HG03378 (cell line): ENCODE results near the gene BNIP3.
A peak's percentile ranks its signal among the peaks of the same experiment; 100 is the strongest.

Experiments used
- ATAC-seq: cut with Tn5 transposase; IDR thresholded peaks from one replicate; pipeline ENCODE4 v1.9.1; 2021; ENCODE audit warnings: mild to moderate bottlenecking, moderate library complexity; ENCODE audit not compliant: unreplicated experiment

The BNIP3 gene

DNA sequence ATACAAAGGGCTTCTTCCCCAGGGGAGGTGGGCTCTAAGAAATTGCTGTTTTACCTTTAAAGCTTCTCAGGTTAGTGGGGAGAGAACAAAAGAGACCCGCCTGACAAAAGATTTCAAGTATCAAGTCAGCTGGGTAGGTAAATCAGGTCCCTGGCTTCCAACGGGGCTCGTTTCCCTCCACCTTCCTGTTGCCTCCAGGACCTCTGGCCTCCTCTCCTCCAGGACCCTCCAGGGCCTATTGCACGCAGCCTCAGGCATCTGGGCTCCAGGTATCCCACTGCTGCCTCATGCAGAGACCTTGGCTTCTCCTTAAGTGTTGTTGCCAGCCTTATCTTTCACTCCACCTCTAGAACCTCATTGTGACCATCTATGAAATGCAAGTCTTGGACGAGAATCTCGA lies 2.9 kb downstream of the BNIP3 start:
- no peak for ATAC-seq

DNA sequence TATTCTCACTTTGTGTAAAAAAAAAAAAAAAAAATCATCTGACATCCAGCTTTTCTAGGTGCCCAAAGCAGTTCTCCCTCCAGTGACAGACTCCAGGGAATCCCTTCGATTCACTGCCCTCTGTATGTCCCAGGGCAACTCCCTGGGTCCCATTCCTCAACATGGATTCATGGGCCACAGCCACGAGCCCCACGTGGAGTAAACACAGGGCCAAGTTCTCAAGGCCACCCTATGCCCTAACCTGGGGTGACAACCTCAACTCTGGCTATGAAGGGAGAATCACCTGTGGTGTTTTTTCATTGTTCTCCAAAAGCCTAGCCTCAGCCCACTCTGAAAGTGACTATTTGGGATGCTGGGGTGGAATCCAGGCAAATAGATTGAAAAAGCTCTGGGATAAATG lies 3.4 kb downstream of the BNIP3 start:
- no peak for ATAC-seq

DNA sequence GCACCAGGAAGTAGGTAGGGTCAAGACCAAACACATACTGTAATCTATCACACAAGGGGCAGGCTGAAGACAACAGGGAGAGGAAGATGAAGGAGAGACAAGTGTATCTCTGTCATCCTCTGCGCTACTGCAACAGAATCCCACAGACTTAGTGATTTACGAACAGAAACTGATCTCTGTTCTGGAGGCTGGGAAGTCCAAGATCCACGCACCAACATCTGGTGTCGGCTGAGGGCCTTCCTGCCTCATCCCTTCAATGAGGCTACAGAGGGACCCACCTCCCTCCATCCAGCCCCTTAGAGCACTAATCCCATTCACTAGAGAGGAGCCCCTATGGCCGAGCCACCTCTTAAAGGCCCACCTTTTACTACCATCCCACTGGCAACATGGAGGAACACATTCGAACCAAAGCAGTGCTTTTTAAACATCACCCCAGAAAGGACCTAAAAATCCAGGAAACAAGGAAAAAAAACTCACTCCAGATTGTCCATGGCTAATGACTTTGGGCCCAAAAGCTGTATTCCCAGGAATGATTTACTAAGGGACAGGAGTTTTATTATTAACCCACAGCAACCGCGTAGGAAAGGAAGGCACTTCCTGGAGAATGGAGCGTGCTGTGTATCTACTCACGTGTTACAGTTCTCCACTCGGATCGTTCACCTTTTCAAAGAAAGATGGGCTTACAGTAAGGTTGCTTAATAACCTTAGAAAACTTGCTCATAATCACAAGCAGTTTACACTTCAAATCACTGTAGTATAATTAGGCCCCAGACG lies 4.2 kb downstream of the BNIP3 start:
- no peak for ATAC-seq

DNA sequence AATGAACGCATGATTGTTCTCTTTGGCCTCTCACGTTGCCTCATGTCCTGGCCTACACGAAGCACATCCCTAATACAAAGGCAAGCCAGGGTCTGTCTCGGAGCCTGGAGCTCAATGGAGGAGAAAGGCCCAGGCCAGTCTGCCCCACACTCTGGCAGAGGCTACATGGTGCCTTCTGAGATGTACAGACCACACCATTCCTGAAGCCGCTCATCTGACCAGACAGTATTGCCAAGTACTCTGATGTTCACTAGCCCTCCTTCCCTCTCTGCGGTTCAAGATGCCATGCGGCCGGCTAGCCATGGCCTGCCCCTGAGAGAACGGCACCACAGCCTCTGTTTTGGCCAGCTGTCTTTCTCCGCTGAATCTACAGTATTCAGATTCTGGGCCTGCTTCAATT lies 5.9 kb downstream of the BNIP3 start:
- no peak for ATAC-seq

DNA sequence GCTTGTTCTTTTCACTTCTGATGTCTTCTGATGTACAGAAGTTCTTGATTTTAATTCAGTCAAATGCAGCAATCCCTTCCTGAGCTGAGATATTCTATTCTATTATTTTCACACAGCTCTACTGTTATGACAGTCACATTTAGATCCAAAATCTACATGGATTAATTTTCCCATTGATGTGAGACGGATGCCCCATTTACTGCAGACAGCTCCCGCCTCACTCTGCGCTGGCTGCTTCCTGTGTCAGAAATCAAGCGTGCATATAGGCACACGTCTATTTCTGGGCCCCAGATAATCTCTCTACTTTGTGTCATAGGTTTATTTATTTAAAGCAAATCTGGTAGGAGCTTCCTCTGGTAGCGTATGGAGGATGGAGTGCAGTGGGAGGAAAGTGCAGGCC lies 6.7 kb downstream of the BNIP3 start:
- no peak for ATAC-seq

DNA sequence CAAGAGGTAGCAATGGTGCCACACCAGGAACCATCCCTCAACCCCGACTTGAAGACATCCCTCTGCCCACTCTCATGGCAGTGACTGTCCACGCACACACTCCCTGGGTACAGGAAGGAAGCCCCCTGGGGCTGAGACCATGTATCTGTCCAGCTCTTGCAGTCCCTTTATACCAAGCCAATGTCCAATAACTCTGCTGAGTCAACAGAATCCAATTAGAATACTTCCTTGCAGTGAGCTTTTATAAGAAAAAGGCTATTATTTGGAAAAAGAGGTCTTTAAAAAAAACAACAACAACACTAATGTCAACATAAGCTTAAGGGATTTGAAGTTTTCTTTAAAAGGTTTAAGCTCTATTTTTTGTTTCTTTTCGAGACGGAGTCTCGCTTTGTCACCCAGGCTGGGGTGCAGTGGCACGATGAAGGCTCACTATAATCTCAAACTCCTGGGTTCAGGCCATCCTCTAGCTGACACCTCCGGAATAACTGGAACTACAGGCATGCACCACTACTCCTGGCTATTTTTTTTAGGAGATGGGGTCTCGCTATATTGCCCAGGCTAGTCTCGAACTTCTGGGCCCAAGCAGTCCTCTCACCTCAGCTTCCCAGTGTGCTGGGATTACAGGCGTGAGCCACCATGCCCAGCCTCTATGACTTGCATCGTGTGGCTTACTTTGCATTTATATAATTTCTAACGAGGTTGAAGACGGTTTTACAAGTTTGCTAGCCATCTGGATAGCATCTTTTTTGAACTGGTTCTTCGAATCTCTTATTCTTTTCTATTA lies 7.5 kb downstream of the BNIP3 start:
- ATAC-seq = no peak

DNA sequence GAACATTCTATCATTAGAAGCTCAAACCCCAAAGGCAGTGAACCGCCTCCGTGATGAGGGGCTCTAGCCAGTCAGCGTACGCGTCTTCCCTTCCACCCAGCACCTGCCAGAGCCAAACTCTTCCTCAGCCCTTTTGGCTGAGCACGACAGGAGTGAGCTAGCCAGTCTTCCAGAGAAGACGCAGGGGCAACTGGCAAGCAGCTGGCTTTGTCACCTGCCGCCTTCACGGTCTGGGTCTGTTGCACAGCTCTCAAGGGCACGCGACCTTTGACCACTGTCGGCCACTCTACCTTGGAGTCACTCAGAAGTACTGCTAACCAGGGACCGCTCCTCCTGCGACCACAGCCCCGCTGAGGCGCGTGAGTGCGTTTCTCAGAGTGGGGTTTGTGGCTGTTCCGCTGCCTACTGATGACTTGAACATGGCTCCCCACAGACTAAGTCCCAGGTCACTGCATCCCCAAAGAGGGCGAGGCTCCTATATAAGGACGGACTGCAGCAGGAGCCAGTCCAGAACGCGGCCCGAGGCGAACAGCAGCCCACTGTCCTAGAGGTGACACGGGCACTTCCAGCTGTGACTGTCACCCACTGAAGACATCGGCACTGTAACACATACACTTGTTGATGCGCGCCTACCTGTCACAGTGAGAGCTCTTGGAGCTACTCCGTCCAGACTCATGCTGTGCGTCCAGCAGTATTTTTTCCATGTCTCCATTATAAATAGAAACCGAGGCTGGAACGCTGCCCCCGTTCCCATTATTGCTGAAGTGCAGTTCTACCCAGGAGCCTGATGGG lies 8.4 kb downstream of the BNIP3 start:
- ATAC-seq = no peak

DNA sequence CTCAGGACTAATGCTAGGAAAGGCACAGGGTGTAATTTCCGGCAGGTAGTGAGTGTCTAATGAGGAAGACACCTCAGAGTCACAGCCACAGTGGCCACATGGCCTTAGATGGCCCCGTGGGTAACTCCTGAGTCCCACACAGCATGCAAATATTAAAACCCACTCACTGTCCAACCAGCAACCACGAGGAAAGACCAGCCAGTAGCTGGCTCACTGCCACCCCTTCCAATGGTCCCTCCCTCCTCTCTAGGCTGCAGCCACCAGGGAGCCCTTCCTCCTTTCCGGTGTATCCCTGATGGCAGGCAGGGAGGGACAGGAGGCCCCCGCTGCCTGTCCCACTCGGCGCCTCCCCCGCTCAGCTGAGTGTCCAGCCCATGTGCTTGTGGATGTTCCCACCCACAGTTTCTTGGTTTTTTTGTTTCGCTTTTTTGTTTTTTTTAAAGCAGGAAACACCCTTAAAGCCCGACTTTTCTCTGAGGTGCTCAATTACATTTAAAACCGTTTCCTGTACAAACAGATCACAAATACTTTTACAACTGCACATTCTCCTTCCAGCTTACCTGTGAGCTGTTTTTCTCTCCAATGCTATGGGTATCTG lies 9.2 kb downstream of the BNIP3 start:
- ATAC-seq = peak; percentile 44

DNA sequence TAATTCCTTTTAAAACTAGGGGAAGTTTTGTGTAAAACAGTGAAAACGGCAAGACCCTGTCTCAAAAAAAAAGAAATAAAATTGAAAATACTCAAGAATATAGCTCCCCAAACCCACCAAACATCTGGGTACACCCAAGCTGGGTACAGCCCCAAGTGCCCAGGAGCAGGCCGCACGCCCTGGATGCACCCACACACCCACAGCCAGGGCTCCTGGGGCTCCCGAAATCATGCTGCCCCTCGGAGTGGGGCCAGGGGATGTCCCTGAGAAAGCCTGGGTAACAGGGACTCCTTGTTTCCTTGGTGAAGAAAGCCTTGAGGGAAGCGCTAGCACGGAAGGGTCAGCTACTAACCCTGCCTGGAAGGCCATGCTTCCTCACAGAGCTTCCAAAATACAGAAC lies 10.1 kb downstream of the BNIP3 start:
- no peak for ATAC-seq

DNA sequence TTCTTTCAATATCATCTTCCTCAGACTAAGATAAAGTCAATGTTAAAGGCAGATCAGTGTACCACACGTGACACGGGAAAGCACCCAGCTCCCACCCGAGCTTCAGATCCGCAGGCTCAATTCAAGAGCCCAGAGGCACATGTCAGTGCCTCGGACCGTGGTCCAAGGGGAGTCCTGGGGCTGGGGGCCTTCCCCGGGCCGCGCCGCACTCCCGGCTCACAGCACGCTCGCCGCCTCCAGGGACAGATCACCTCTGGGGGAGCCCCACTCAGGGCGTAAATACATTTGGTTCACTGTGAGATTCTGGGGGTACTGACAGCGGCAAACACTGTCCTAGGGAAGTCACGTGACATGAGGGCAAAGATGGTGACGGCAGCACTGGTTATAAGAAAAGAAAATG lies 10.8 kb downstream of the BNIP3 start:
- ATAC-seq = no peak

DNA sequence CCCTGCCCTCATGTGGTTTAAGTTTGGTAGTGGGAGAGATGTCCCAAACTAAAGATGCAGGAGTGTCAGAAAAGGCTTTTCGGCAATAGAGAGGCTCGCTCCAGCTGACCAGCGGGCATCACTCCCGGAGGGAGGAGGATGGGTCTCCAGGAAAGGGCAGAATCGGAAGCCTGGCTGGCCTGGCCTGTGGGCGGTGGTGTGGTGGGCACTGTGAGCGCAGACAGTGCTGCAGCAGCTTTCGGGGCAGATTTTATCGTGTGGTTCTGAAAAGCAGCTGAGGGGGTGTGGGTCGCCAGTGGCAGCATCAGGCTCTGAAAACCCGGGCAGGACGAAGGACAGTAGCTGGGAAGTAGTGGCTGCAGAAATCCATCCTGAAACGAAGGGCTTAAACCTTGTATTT lies 12.8 kb downstream of the BNIP3 start:
- ATAC-seq = no peak

DNA sequence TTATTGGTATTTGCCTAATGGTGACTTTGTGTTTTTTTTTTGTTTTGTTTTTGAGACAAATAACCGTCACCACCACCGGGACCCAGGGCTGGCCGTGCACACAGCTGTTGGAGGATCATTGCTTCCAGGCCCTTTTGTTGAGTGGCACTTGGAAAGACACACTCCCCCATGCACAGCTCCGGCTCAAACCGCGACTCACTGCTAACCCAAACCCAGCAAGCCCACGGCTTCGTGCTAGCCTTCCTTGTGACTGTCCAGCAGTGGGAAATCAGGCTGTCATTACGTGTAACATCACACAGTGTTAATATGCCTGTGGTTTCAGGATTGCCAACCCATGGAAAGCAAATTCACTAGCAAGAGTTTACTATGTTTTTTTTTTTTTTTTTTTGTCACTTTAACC lies 17.4 kb downstream of the BNIP3 start:
- ATAC-seq = no peak

DNA sequence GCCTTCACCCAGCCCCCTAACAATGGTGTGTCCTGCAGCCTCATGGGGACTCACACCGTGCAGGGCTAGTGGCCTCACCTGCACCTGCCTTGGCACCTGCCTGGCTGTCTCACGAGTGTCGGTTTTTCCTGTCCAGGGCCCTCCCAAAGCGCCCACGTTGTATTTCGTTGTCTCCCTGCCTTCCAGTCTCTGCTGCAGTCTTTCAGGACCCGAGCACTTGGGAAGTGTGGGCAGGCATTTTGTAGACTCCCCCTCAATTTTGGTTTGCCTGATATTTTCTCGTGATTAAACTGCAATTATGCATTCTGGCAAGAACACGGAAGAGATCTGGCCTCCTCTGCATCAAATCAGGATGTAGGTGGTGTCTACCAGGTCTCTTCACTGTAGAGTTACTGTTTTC lies 17.9 kb downstream of the BNIP3 start:
- no peak for ATAC-seq

DNA sequence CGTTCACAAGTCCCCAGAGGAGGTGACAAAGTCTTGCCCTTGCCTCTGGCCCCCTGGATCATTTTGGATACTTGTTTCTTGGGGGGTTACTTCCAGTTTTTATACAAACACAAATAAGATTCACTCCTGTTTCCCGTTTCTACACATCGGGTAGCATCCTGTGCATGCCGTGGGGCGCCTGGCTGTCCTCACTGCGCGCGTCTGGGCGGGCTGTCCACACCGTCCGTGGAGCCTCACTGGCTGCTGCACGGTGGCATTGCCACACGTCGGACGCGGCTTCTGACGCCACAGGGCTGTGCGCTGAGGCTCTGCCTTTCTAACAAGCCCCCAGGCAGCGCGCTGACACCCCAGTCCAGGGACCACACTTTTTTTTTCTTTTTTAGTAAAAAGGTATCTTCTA lies 18.4 kb downstream of the BNIP3 start:
- no peak for ATAC-seq

DNA sequence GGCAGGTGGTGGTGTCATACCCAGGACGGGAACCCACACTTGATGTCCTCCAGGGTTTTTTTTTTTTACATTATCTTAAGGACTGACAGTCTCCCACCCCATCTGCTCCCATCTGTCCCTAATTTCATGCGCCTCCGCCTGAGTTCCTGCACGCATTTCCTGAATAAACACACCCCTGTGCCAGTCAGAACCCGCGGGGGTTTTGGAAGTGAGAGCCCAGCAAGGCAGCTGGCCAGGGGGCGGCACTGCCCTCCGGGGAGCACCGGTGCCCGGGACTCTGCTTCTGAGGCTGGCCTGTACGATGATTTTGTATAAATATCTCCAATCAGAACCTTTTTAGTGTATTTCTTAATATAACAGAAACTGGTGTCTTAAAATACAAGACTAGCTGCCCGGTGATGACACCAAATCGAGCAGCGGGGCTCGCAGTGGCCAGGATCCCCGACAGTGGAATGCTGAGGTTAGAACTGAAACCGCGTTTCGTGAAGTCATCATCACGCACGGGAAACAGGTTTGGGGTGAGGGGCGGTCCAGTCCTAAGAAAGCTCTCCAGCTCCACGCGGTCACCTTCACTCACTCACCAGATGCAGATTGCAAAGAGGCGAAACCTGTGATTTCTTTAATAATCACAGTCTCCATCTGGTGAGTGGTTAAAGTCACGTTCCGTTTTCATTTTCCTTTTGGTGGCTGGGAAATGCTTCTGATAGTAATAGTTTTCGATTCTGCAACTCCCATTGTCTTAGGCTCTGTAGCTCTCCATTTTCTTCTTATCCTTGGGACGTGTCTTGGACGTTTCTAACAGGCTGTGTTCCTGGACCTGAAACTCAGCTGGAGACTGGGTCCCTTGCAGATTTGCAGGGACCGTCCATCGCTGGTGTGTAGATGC lies 19.7 kb downstream of the BNIP3 start:
- ATAC-seq = no peak

DNA sequence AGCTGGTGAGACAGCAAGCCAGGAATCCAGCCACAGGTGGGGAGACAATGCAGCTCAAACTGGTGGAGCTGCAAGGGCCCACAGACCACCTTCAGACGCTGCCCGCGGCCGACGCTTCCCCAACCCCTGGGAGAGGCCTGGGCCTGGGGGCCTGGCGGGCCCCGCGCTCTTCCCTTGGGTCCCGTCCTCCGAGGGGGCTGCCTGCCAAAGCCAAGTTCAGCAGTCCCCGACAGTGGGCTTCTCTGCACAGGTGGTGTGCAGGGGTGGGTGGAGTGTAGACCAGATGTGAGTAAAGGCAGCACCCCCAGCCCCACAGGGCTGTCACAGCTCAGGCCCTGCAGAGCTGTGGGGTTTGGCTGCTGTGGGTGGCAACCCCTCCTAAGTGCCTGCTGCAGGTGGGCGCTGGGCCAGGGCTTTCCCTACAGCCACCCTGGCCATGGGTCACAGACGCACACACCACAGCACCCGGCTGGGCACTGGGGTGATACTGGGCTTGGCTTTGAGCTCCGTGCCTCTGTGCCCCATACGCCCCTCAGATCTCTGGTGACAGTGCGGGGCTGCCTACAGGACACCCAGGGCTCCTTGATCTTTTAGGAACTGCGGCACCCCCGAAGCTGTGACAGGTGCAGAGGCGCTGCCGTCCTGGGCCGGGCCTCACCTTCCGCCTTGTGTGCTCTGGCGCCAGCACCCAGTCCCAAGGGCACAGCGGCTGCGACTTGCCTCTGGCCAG lies 20.5 kb downstream of the BNIP3 start:
- ATAC-seq = no peak

DNA sequence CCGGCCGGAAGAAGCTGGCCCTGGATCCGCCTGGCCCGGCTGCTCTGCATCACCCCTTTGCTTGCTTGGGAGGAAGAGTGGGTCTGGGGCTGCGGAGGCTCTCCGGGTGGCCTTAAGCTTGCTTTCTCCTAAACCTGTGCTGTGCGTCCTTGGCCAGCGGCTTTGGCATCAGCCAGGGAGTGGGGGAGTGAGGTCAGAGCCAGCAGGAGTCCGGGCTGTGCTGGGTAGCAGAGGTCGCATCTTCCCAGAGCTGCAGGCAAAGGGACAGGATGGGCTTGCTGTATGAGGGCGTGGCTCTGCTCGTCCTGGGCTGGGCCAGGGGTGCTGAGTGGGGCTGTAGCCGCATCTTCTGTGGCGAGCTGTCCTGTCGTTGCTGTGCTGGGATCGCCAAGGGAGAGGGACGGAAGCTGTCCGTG lies 21.1 kb downstream of the BNIP3 start:
- ATAC-seq = no peak

DNA sequence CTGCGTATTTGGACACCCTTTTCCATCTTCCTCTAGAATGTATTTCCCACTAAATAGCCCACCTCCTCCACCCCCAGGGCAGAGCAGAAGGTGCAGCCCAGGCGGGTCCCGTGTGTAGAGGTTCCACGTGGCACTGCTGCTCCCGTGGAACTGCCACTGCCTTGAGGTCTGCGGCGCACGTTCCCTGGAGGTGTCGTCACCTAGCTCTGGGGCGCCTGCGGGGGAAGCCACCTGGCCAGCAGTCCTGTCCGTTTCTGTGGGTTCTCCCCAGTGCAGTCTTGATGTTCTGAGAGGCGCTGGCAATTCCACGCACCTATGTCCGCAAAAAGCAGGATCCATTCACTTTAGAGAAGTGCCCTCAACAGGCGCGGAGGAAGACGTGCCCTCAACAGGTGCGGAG lies 21.9 kb downstream of the BNIP3 start:
- ATAC-seq = no peak

DNA sequence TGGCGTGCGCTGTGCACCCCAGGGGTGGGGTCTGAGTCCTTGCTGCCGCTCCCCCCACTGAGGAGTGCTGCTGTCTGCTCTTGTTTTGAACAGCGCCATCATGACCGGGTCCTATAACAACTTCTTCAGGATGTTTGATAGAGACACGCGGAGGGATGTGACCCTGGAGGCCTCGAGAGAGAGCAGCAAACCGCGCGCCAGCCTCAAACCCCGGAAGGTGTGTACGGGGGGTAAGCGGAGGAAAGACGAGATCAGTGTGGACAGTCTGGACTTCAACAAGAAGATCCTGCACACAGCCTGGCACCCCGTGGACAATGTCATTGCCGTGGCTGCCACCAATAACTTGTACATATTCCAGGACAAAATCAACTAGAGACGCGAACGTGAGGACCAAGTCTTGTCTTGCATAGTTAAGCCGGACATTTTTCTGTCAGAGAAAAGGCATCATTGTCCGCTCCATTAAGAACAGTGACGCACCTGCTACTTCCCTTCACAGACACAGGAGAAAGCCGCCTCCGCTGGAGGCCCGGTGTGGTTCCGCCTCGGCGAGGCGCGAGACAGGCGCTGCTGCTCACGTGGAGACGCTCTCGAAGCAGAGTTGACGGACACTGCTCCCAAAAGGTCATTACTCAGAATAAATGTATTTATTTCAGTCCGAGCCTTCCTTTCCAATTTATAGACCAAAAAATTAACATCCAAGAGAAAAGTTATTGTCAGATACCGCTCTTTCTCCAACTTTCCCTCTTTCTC lies 26.0 kb downstream of the BNIP3 start:
- no peak for ATAC-seq
